GF-D8 (cell line): ENCODE measurements around the gene PADI4.

ENCODE experiments used
- DNase-seq: peaks from one replicate; lab custom pipeline; 2025; lab: John Stamatoyannopoulos, UW

PADI4 gene

GRCh38 chr1:17281775-17282181, 26.2 kb upstream of the PADI4 start:
- peak; percentile 99 for DNase-seq

DNA sequence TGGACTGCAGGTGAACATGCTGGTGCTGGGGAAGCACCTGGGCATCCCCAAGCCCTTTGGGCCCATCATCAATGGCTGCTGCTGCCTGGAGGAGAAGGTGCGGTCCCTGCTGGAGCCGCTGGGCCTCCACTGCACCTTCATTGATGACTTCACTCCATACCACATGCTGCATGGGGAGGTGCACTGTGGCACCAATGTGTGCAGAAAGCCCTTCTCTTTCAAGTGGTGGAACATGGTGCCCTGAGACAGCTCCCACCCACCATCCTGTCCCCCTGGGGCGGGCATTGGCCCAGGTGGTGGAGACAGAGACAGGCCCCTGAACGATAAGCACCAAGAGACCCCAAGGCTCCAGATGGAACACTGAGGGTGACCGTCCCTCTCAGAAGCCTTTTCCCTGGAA, 25.2 kb upstream of the PADI4 start:
- DNase-seq = no peak

DNA sequence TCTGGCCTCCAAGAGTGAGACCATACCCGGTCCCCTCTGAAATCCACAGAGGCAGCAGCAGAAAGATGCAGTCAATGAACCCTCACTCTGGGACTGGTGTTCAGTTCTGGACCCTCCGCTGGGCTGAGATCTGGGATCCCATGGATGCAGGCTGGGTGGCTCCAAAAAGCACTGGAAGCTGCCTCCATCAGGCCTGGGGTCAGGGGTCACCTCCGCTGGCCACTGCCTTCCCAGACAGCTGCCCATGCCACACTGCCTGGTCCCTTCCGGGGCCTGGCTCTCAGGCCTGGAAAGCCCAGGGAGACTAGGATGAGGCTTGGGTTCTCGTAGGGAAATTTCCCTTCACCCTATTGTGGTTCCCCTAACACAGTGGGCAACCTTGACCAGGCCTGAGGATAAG, 21.4 kb upstream of the PADI4 start:
- DNase-seq = no peak

DNA sequence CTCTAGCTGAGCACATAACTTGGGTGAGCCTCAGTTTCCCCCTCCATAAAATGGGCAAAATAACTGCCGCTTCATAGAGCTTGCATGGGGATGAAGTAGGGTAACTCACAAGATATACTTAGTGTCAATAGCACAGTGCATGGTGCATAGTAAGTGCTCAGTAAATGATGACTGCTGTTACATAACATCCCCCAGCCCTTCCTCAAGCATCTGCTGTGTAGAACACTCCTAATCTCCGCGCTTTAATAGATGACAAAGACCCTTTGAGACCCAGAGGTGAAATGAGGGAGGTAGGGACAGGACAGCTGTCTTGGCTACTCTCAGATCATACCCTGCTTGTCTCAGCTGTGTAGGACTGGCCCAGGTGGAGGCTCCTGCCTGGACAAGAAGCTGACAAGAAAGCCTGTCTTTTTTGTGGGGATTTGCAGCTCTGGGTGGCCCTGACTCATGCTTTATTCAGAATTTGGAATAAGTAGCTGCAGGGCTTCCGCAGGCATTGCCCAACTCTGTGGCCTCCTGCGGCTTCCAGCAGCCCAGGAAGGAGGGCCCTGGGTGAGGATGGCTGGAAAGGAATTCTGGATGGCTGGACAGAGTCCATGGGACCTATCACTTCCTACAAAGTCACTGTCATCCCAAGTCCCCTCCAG, 20.7 kb upstream of the PADI4 start:
- peak; percentile 51 for DNase-seq

DNA sequence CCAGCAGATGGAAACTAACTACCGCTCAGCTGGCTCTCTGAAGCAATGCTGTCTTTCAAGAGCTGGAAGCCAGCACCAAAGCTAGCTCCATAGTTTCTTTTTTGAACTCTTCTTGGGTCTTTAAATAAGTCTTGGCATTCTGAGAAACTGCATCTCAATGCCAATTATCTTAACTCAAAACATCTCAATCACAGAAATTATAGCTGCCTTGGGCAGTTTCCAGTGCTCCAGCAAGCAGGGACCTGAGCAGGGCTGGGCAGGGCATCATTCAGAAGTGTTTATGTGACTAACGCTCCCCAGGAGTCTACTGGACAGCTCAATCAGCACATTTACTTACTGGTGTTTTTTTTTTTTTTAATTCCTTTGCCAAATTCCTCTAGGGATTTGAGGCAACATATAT, 18.3 kb upstream of the PADI4 start:
- no peak for DNase-seq

DNA sequence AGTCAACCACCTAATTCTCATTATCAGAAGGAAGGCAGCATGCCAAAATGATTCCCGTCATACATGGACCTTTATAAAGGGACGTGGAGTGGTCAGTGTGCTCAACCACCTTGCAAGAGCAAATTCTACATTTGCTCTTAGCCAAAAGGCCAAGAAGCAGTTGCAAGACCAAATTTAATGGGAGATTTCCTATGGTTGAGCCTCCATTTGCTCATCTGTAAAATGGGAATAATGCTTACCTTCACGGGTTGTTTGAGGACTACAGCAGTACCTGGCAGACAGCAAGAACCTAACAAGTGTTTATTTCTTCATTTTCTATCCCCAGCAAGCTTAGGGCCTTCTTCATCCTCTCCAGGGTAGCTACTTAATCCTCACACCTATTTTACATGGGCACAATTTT, 17.4 kb upstream of the PADI4 start:
- no peak for DNase-seq

GRCh38 chr1:17292299-17293160, 15.5 kb upstream of the PADI4 start:
- DNase-seq = no peak

GRCh38 chr1:17293681-17294425, 14.1 kb upstream of the PADI4 start:
- no peak for DNase-seq

DNA sequence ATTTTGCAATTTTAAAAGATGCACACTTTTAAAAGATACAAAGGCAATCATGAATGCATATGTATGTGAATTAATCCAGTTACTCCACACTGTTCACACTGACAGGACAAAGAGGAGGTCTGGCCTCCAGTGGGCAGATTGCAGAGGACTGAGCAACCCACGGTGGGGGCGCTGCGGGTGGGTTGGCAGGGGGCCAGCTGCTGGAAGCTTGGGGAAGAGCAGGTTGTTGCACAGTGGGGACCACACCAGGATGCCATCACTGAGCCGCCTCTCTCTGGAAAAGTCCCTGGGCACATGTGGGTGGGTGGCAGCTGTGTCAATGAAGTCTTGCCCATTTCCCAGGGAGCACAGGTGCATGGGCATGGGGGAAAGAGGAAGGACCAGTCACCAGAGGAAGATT, 12.7 kb upstream of the PADI4 start:
- DNase-seq = no peak

GRCh38 chr1:17296086-17296485, 11.9 kb upstream of the PADI4 start:
- no peak for DNase-seq

- no peak for DNase-seq
These were observed 10.0 kb upstream of the PADI4 start for GRCh38 chr1:17297991-17298390.

DNA sequence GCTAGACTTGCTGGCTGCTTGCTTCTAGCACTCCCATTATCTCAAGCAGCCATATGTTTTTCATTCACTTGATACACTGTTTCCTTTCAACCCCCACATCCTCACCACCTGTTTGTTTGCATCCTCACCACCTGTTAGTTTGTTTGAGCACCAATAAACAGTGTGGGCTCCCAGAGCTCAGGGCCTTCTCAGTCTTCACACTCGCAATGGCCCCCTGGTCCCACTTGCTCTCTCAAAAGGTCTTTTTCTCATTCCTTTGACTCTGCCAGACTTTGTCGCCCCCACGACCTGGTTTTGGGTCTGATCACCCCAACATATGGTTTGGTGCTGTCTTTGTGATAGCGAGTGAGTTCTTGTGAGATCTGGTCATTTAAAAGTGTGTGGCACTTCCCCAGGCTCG, 6.2 kb upstream of the PADI4 start:
- DNase-seq = no peak

- peak; percentile 70 for DNase-seq
These were observed 3.7 kb upstream of the PADI4 start for GRCh38 chr1:17304151-17304825.

GRCh38 chr1:17304826-17305175, 3.2 kb upstream of the PADI4 start:
- no peak for DNase-seq

GRCh38 chr1:17305576-17306095, 2.4 kb upstream of the PADI4 start:
- no peak for DNase-seq

DNA sequence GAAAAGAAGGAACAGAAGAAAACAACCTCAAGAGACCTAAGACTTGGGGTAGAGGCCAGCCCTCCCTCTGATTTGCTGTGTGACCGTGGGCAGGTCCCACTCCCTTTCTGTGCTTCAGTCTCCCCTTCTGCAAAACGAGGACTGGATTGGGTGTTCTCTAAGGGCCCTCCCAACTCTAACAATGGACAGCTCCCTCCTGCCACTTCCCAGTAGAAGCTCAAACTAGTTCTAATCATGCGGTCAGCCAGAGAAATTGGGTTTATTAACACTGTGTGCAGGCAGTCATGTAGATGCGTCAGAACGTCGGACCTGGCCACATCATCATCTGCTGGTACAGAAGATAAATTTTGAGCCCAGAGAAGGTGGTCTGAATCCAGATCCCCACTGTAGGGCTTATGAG, 1.6 kb upstream of the PADI4 start:
- no peak for DNase-seq

DNA sequence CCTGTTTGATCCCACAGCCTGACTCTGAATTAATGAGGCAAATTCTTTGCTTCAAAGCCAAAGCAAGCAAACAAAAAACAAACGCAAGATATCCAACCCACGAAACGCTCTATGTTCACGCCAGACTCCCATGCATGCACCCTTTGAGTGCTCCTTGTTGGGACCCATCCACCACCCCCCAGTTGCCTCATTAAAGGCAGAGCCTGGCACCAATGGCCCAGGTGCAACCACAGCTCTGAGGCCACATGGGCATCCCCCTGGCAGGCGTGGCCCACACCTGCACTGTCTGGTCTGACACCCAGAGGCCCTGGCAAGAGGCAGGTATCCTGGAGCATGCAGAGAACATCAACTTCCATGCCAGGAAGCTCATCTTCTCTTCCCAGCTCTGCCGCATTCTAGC, 1.1 kb upstream of the PADI4 start:
- DNase-seq = no peak

DNA sequence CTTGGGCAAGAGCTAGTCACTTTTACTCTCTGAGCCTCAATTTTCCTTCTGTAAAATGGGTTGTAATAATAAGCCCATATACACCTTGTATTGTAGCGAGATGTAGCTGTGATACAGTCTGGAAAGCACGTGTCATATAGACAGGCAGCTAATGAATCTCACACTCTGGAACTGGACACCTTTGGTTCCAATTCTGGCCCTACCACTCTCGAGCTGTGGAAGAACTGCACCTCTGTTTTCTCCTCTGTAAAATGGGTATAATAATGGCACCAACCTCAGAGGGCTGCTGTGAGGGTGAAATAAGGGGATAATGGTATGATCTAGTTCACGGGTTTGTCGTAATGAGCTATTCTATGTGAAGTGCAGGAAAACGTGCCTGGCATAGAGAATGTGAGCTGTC, 668 bp upstream of the PADI4 start:
- DNase-seq = no peak

DNA sequence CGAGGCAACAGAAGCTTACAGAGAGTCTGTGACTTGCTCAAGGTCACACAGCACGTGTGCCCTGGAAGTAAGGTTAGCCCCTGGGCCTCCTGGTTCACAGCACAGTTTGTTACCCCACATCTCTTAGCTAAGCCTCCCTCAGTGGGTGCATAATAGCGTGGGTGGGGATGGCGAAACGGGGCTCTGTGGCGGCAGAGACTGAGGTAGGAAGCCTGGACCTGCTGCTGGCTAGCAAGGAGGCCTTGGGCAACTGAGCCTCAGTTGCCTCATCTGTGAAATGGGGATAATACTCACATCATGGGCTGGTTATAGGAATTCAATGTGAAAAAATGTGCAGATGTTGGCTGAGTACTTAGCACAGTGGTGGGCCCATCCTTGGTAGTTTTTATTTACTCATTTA, 596 bp downstream of the PADI4 start:
- no peak for DNase-seq

GRCh38 chr1:17309426-17310067, 1.6 kb downstream of the PADI4 start:
- no peak for DNase-seq

- no peak for DNase-seq
These were observed 2.2 kb downstream of the PADI4 start for GRCh38 chr1:17310068-17310640.
